Stimulated activated CD8-positive, alpha-beta memory T cell treated with anti-CD3 and anti-CD28 coated beads, Interleukin-12 subunit alpha, Interleukin-12 subunit beta, amount 100 ng/mL, for 1 hour (primary cell): ENCODE measurements around the gene UBE2J1.
"Not testable (repeated sequence)": the region's sequence is repeated elsewhere in the genome, so short reads cannot be mapped to it uniquely, and the experiment has no call there.

ENCODE experiments used
- DNase-seq: peaks from one replicate; pipeline ENCODE4 v3.0.0-alpha.2; 2020; ENCODE audit warnings: low read depth

The UBE2J1 gene, protein sequence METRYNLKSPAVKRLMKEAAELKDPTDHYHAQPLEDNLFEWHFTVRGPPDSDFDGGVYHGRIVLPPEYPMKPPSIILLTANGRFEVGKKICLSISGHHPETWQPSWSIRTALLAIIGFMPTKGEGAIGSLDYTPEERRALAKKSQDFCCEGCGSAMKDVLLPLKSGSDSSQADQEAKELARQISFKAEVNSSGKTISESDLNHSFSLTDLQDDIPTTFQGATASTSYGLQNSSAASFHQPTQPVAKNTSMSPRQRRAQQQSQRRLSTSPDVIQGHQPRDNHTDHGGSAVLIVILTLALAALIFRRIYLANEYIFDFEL

DNA sequence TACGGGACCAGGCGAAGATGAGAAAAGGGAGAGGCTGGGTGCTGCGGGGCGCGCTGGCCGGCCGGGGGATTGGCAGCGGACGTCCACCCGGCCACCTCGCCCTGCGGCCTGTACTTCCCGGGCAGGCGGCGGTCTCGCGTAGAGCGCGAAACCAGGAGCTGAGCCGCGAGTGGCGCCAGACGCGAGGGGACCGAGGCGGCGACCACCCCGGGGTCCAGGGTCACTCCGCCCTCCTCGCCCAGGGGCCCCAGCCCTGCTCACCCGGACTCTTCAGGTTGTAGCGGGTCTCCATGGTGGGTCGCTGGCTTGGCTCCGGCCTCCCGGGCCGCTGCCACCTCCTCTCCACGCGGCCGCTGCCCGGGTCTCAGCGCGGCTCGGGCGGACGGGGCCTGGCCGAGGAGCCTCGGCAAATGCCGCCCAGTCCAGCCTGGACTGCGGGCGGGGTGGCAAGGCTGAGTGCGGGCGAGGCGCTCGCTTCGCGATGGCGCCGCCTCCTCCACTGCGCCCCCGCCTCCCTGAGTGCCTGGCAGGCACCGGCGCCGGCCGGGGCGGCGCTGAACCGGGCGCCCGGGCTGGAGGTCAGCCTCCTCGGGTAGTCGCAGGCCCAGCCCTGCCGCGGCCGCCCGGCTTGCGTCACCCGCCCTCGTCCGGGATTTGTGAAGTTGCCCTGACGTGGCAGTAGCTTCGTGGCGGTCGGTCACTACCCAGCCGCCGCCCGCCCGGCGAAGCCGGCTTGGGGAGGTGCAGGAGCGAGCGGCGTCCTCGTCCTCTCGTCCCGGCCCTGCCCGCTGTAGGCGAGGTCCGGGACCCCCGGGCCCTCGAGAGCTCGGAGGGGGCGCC lies at the start of gene UBE2J1:
Gene UBE2J1, minus strand, starts transcription at position 445 of the 840 bp plus-strand sequence. Its CDS starts 153 bp downstream, at position 292.
- peak; percentile 47 for DNase-seq

DNA sequence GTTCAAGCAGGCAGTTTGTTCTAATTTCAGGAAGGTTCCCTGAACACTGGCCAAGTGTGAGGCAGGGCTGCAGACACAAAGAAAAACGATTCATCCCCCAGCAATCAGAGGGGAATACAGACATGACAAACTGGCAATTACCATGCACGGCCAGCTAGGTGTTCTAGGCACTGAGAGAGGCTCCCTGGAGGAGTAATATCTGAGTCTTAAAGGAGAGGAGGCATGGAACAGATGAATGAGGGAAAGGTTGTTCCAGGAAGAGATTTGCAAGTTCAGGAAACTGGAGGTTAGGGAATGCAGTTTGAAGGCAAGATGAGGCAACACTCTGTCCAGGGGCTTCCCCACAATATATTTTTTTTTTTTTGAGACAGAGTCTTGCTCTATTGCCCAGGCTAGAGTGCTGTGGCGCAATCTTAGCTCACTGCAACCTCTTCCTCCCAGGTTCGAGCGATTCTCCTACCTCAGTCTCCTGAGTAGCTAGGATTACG lies 48.4 kb upstream of the UBE2J1 start:
- no peak for DNase-seq

DNA sequence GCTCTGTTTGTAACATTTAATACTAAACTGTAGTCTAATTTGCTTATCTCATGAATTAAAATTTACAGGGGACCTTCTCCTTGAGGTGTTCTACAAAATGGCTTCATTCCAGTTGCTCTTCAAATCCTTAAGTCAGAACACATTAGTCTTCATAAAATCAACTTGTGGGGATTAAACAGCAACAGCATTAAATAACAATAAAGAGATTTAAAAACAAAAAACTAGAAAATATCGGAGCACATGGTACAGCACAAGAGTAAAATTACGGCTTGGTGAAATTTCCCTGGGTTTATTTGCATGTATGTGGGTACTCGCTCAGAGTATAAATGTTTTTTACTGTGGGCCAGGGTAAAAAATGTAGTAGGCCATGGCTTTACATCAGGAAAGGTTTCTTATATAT lies 47.5 kb upstream of the UBE2J1 start:
- DNase-seq = no peak

DNA sequence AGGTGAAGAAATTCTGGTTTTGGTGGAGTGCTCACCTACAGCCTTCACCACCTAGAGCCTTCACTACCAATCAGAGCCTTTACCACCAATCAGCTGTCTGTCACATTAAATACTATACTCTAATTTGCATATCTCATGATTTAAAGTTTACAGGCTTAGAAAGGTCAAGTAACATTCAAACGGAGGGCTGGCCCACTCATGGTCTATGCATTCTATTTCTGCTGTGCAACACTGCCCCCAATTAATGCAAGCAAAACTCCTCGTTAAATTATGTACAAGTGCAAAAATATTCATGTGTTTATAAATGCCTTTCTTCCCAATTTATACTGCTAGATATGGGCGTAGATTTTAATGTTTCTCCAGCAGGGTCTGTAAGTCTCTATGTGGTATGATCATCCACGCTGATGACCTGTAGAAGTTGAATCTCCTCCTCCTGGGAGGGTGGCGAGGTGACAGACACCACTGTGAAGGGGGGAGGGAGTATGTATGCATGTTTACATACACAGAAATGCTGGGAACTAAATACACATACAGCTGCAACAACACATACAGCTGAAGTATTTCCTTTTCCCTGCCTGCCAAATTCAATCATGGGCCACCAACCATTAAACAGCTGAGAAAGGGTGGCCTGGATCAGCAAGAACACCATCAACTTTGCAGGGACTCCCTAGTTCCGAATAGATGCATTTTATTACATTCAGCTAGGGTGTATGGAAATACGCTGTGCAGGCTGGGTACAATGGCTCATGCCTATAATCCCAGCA lies 46.4 kb upstream of the UBE2J1 start:
- DNase-seq = no peak

- DNase-seq = not testable (repeated sequence)
Observed at GRCh38 chr6:89397884-89398283, 45.4 kb upstream of the UBE2J1 start.

DNA sequence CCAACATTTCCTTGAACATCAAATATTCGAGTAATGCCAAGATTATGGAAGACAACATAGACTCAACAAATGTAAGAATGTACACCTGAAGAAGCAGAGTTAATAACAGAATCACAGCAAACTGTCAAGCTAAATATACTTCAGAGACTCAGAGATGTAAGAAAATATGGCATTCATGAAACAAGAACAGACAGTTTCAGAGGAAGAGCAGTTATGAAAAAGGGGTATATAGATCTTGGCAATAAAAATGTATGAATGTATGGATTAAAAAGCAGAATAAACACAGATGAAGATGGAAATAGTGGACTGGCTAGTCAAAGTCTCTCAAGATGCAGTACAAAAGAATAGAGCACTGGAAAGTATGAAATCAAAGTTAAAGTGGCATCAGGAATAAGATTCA lies 41.1 kb upstream of the UBE2J1 start:
- DNase-seq = no peak

DNA sequence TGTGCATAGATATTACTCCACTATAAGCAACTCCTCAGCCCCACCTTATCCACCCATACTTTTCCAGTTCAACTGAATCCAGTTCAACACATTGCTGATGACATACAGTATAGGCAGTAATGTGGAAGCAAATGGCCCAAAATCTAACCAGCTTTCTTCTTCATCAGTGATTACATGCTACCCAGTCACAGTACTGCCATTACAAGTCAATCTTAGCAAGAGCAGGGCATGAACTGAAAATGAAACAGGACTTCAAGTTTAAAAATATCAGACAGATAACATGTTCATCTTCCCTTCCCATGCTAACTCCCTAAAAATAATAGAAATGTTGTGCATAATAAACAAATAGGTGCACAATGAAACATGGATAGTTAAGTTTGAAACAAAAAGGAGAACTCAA lies 40.3 kb upstream of the UBE2J1 start:
- DNase-seq = no peak

GRCh38 chr6:89388846-89389245 lies 36.3 kb upstream of the UBE2J1 start:
- no peak for DNase-seq

- no peak for DNase-seq
Observed at GRCh38 chr6:89387516-89388201, 35.1 kb upstream of the UBE2J1 start.

DNA sequence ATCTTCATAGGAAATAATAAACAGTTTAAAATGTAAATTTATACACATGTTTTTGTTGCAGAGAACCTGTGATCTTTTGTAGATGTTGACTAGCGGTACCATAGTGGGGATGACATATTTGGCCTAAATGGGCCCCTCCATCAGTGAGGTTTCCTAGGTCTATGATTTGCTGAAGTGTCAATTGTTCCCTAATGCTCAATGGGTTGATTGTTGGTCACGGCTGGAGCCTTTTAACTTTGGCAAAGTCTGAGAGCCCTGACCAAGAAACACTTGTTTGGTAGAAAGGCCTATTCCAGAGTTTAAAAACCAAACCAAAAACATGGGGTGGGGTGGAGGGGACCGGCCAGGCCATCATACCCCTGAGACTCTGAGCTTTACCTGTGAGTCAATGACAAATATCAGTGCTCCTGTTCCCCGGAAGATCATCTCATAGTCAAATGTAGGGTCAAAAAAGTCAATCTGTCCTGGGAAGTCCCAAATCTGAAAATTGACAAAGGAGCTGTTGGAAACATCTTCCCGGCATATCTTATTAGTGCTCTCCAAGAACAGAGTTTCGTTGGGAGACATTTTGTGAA lies 34.5 kb upstream of the UBE2J1 start:
- no peak for DNase-seq

- no peak for DNase-seq
Observed at GRCh38 chr6:89385846-89386245, 33.3 kb upstream of the UBE2J1 start.

- no peak for DNase-seq
Observed at GRCh38 chr6:89385156-89385667, 32.7 kb upstream of the UBE2J1 start.

GRCh38 chr6:89381031-89381430 lies 28.5 kb upstream of the UBE2J1 start:
- DNase-seq = no peak

GRCh38 chr6:89379281-89379680 lies 26.8 kb upstream of the UBE2J1 start:
- no peak for DNase-seq

- no peak for DNase-seq
Observed at GRCh38 chr6:89378628-89379027, 26.1 kb upstream of the UBE2J1 start.

DNA sequence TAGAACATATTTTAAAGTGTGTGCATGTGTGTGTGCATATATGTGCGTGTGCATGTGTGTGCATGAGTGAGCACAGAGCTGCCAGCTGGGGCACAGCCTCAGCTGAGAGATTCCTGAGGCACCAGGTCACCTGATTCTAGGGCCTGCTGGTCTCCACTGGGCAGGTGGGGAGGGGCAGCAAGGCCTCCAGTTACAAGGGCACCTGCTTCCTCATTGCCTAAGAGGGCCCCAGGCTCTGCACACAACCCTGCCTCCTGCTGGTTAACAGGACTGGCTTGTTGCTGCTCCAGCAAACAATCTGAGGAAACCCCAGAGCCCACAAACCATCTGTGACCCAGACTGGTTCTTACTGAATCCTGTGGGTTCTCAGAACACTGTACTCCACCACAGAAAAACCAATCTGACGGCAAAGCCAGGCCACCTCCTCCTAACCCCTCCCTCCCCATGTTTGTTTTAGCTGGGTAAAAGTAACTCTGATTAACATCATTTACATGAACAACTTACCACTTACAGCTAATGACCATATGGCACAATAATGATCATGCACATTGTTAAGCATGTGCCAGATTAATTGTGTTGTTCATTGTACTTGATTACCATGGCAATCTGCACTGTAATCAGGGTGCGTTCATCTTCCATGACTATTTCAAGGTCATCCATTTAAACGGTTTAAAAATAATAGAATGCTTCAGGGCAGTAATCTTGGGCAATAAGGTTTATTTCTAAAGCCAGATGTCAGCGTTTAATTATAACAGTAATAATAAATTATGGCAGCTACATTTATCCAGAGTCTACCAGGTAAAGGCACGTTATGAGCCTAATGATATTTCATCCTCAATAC lies 23.1 kb upstream of the UBE2J1 start:
- DNase-seq = peak; percentile 43

- no peak for DNase-seq
Observed at GRCh38 chr6:89372506-89372901, 20.0 kb upstream of the UBE2J1 start.

- peak; percentile 70 for DNase-seq
Observed at GRCh38 chr6:89371849-89372505, 19.5 kb upstream of the UBE2J1 start.

DNA sequence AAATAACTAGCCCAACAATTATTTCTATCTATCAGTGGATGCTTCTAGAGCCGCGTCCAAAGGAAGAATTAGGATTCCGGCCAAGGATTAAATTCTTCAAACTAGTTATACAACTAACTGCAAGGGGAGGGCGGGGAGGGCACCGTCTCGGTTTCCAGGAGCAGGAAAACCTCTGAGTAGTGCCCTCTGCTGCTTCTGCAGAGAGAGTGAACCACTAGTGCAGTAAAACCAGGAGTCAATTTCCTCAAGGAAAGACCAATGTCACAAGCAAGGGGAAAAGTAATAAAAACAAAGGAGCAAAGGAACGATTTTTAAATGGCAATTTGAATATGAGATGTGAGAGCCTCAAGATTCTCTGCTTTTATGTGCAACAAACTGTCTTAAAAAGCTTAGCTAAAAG lies 16.5 kb upstream of the UBE2J1 start:
- no peak for DNase-seq

GRCh38 chr6:89368107-89368506 lies 15.6 kb upstream of the UBE2J1 start:
- DNase-seq = peak; percentile 38
